GM18502 (cell line): ENCODE data around the gene CALHM6.
"Not testable (repeated sequence)": the region's sequence is repeated elsewhere in the genome, so short reads cannot be mapped to it uniquely, and the experiment has no call there.

Experiments used
- ATAC-seq: cut with Tn5 transposase; IDR thresholded peaks from one replicate; pipeline ENCODE4 v1.9.1; 2021; ENCODE audit warnings: mild to moderate bottlenecking; ENCODE audit not compliant: unreplicated experiment, poor library complexity

The CALHM6 gene

GRCh38 chr6:116472706-116473105, 11.5 kb downstream of the CALHM6 start:
- ATAC-seq: no peak

- no peak for ATAC-seq
Observed at GRCh38 chr6:116475141-116475540, 14.0 kb downstream of the CALHM6 start.

- ATAC-seq: peak; percentile 100
Observed at GRCh38 chr6:116476002-116476678, 15.0 kb downstream of the CALHM6 start.

- no peak for ATAC-seq
Observed at GRCh38 chr6:116482780-116483179, 21.6 kb downstream of the CALHM6 start.

GRCh38 chr6:116483616-116484015, 22.4 kb downstream of the CALHM6 start:
- ATAC-seq: no peak

- no peak for ATAC-seq
Observed at GRCh38 chr6:116485559-116486184, 24.5 kb downstream of the CALHM6 start.

- no peak for ATAC-seq
Observed at GRCh38 chr6:116491610-116492330, 30.6 kb downstream of the CALHM6 start.

GRCh38 chr6:116492331-116493067, 31.3 kb downstream of the CALHM6 start:
- ATAC-seq: no peak

- ATAC-seq: not testable (repeated sequence)
Observed at GRCh38 chr6:116495161-116495560, 34.0 kb downstream of the CALHM6 start.

GRCh38 chr6:116497113-116497676, 36.0 kb downstream of the CALHM6 start:
- no peak for ATAC-seq

- ATAC-seq: no peak
Observed at GRCh38 chr6:116500969-116501433, 39.8 kb downstream of the CALHM6 start.

- no peak for ATAC-seq
Observed at GRCh38 chr6:116507324-116507723, 46.1 kb downstream of the CALHM6 start.

- no peak for ATAC-seq
Observed at GRCh38 chr6:116508527-116508926, 47.4 kb downstream of the CALHM6 start.

GRCh38 chr6:116511424-116512110, 50.4 kb downstream of the CALHM6 start, which contains the start of gene CALHM5:
TSS of gene CALHM5 (plus strand) at chr6:116511639. CDS start at chr6:116511697, 58 bp downstream.
- peak; percentile 13 for ATAC-seq

GRCh38 chr6:116512111-116512559, 51.0 kb downstream of the CALHM6 start:
- ATAC-seq: peak; percentile 91

GRCh38 chr6:116512734-116513133, 51.6 kb downstream of the CALHM6 start:
- no peak for ATAC-seq
